IMR-90 (cell line): ENCODE results near the gene OARD1. TPM values are rescaled to one million over a fixed set of nuclear protein-coding genes. Genes with fewer than 3 reads are reported as not detected.

ENCODE experiments used
- ATAC-seq: fragments of 200-7000 bp; cut with Tn5 transposase; 2 replicates; pipeline ENCODE4 v1.9.1; 2020; ENCODE audit warnings: low read depth, mild to moderate bottlenecking, moderate library complexity
- BruUV-seq: library from RNA; stranded (reverse); fragments of 400-500 nt; replicated peaks from 2 replicates; lab custom pipeline; 2021; lab: Mats Ljungman, UMichigan
- CTCF ChIA-PET: fragments of 300-600 bp; formaldehyde crosslinking; extraction: SDS; loops from one replicate; lab custom pipeline; 2021; ENCODE audit warnings: antibody characterized with exemption; lab: Yijun Ruan, JAX
- POLR2A ChIA-PET: fragments of 300-600 bp; sonication (Branson Sonifier 250); formaldehyde crosslinking; loops from one replicate; lab custom pipeline; 2022; ENCODE audit warnings: antibody characterized with exemption; ENCODE audit not compliant: unreplicated experiment; lab: Charles Lee
- DNase-seq: peaks from one replicate; pipeline ENCODE4 v3.0.0; 2013
- H2AFZ ChIP-seq: replicated peaks from 2 replicates; pipeline ENCODE3; 2013; ENCODE audit warnings: low read length, mild to moderate bottlenecking; ENCODE audit not compliant: poor library complexity
- H2AK5ac ChIP-seq: 2 replicates; pipeline ENCODE4 v1.6.1; 2013; ENCODE audit warnings: low read depth, low read length, inconsistent platforms
- H2AK9ac ChIP-seq: replicated peaks from 2 replicates; pipeline ENCODE3; 2013; ENCODE audit warnings: mild to moderate bottlenecking, low read depth, low read length, moderate library complexity; ENCODE audit not compliant: poor library complexity
- H2BK120ac ChIP-seq: 2 replicates; pipeline ENCODE4 v1.6.1; 2013; ENCODE audit warnings: low read depth, low read length, inconsistent platforms
- H2BK15ac ChIP-seq: 3 replicates; pipeline ENCODE4 v1.6.1; 2013; ENCODE audit warnings: low read depth, low read length, inconsistent platforms
- H2BK20ac ChIP-seq: 2 replicates; pipeline ENCODE4 v1.6.1; 2013; ENCODE audit warnings: low read depth, mild to moderate bottlenecking, inconsistent platforms, low read length, moderate library complexity
- H2BK5ac ChIP-seq: 2 replicates; pipeline ENCODE4 v1.6.1; 2013; ENCODE audit warnings: mild to moderate bottlenecking, low read depth, low read length, inconsistent platforms; ENCODE audit not compliant: poor library complexity, severe bottlenecking
- H3K14ac ChIP-seq: replicated peaks from 2 replicates; pipeline ENCODE4 v1.6.1; 2013; ENCODE audit warnings: low read depth, low read length, inconsistent platforms
- H3K18ac ChIP-seq: 2 replicates; pipeline ENCODE4 v1.6.1; 2013; ENCODE audit warnings: low read depth, low read length, control low read depth
- H3K23ac ChIP-seq: 2 replicates; pipeline ENCODE4 v1.6.1; 2013; ENCODE audit warnings: low read depth, low read length, inconsistent platforms
- H3K27ac ChIP-seq: 2 replicates; pipeline ENCODE4 v1.5.1; 2013; ENCODE audit warnings: mild to moderate bottlenecking, control low read depth, low read length; ENCODE audit not compliant: insufficient read depth
- H3K27me3 ChIP-seq: 2 replicates; pipeline ENCODE4 v1.6.1; 2013; ENCODE audit warnings: low read length; ENCODE audit not compliant: control insufficient read depth, insufficient read depth
- H3K36me3 ChIP-seq: 2 replicates; pipeline ENCODE4 v1.6.1; 2013; ENCODE audit warnings: low read length, mixed read lengths; ENCODE audit not compliant: control insufficient read depth, insufficient read depth
- H3K4ac ChIP-seq: 2 replicates; pipeline ENCODE4 v1.6.1; 2013; ENCODE audit warnings: low read depth, low read length, inconsistent platforms
- H3K4me1 ChIP-seq: 2 replicates; pipeline ENCODE4 v1.6.1; 2013; ENCODE audit warnings: low read length, mixed read lengths; ENCODE audit not compliant: control insufficient read depth, insufficient read depth
- H3K4me2 ChIP-seq: 2 replicates; pipeline ENCODE4 v1.6.1; 2013; ENCODE audit warnings: low read depth, mild to moderate bottlenecking, control low read depth, low read length, moderate library complexity
- H3K4me3 ChIP-seq: 2 replicates; pipeline ENCODE4 v1.5.1; 2013; ENCODE audit warnings: low read depth, mild to moderate bottlenecking, control low read depth, low read length, moderate library complexity; ENCODE audit not compliant: insufficient read depth
- H3K56ac ChIP-seq: 2 replicates; pipeline ENCODE4 v1.6.1; 2013; ENCODE audit warnings: low read length, inconsistent platforms; ENCODE audit not compliant: insufficient read depth; ENCODE audit errors: extremely low read depth
- H3K79me1 ChIP-seq, 2 experiments: 2 replicates each; pipeline ENCODE4 v1.6.1; 2013; ENCODE audit warnings: low read length in 2 of 2, inconsistent platforms in 1 of 2, low read depth in 1 of 2
- H3K9ac ChIP-seq: 2 replicates; pipeline ENCODE4 v1.6.1; 2013; ENCODE audit warnings: low read depth, low read length, control low read depth
- H3K9me1 ChIP-seq: 2 replicates; pipeline ENCODE4 v1.6.1; 2013; ENCODE audit warnings: low read length, inconsistent platforms; ENCODE audit not compliant: insufficient read depth
- H3K9me3 ChIP-seq: 2 replicates; pipeline ENCODE4 v1.6.1; 2013; ENCODE audit warnings: low read length; ENCODE audit not compliant: control insufficient read depth, insufficient read depth
- H4K20me1 ChIP-seq: 2 replicates; pipeline ENCODE4 v1.6.1; 2013; ENCODE audit warnings: low read length, inconsistent platforms; ENCODE audit not compliant: insufficient read depth
- H4K5ac ChIP-seq: 2 replicates; pipeline ENCODE4 v1.6.1; 2013; ENCODE audit warnings: mild to moderate bottlenecking, low read depth, low read length, control low read depth
- H4K8ac ChIP-seq, 2 experiments: 2 replicates each; pipeline ENCODE4 v1.6.1; 2013; ENCODE audit warnings: low read depth in 2 of 2, low read length in 2 of 2, control low read depth in 1 of 2, inconsistent platforms in 1 of 2
- H4K91ac ChIP-seq: 2 replicates; pipeline ENCODE4 v1.6.1; 2013; ENCODE audit warnings: low read depth, low read length, inconsistent platforms; ENCODE audit not compliant: insufficient read depth
- BHLHE40 ChIP-seq: fragments of 150-350 bp; IDR thresholded peaks from 2 replicates; pipeline ENCODE4 v1.6.1; 2016; ENCODE audit warnings: mild to moderate bottlenecking, low read depth, low read length
- CEBPB ChIP-seq: IDR thresholded peaks from 2 replicates; pipeline ENCODE4 v1.6.1; 2012; ENCODE audit warnings: low read depth, low read length, improper control_type of control experiment
- CHD1 ChIP-seq: IDR thresholded peaks from 2 replicates; pipeline ENCODE4 v1.6.1; 2012; ENCODE audit warnings: low read depth, low read length, improper control_type of control experiment
- CTCF ChIP-seq: conservative IDR thresholded peaks from 2 replicates; pipeline ENCODE4 v1.5.1; 2012; ENCODE audit warnings: mild to moderate bottlenecking, low read depth, low read length, improper control_type of control experiment
- ELK1 ChIP-seq: fragments of 150-350 bp; IDR thresholded peaks from 2 replicates; pipeline ENCODE4 v1.6.1; 2016; ENCODE audit warnings: low read depth, mild to moderate bottlenecking, low read length, moderate library complexity, borderline replicate concordance
- FOS ChIP-seq: fragments of 150-350 bp; IDR thresholded peaks from 2 replicates; pipeline ENCODE4 v1.6.1; 2016; ENCODE audit warnings: low read depth, low read length
- MAFK ChIP-seq: IDR thresholded peaks from 2 replicates; pipeline ENCODE4 v1.6.1; 2012; ENCODE audit warnings: low read depth, low read length, improper control_type of control experiment
- MAZ ChIP-seq: IDR thresholded peaks from 2 replicates; pipeline ENCODE4 v1.6.1; 2012; ENCODE audit warnings: low read depth, mild to moderate bottlenecking, low read length, improper control_type of control experiment, moderate library complexity, borderline replicate concordance
- MXI1 ChIP-seq: IDR thresholded peaks from 2 replicates; pipeline ENCODE4 v1.6.1; 2012; ENCODE audit warnings: low read depth, mild to moderate bottlenecking, low read length, moderate library complexity, borderline replicate concordance
- NFE2L2 ChIP-seq: fragments of 150-350 bp; IDR thresholded peaks from 2 replicates; pipeline ENCODE4 v1.6.1; 2016; ENCODE audit warnings: low read depth, mild to moderate bottlenecking, low read length
- POLR2A ChIP-seq: IDR thresholded peaks from 2 replicates; pipeline ENCODE4 v1.6.1; 2012; ENCODE audit warnings: mild to moderate bottlenecking, low read depth, low read length
- RAD21 ChIP-seq: IDR thresholded peaks from 2 replicates; pipeline ENCODE4 v1.6.1; 2012; ENCODE audit warnings: low read length, improper control_type of control experiment
- RCOR1 ChIP-seq: IDR thresholded peaks from 2 replicates; pipeline ENCODE4 v1.6.1; 2012; ENCODE audit warnings: mild to moderate bottlenecking, low read length, improper control_type of control experiment; ENCODE audit not compliant: insufficient replicate concordance
- RFX5 ChIP-seq: IDR thresholded peaks from 2 replicates; pipeline ENCODE4 v1.8.0; 2012; ENCODE audit warnings: low read depth, mild to moderate bottlenecking, low read length, moderate library complexity
- SMC3 ChIP-seq: fragments of 150-350 bp; IDR thresholded peaks from 2 replicates; pipeline ENCODE4 v1.6.1; 2016; ENCODE audit warnings: low read depth, mild to moderate bottlenecking, antibody characterized with exemption, low read length, moderate library complexity
- USF2 ChIP-seq: fragments of 150-350 bp; IDR thresholded peaks from 2 replicates; pipeline ENCODE4 v1.6.1; 2017; ENCODE audit warnings: mild to moderate bottlenecking, antibody characterized with exemption, low read length, low read depth
- WGBS, 2 experiments: methylation state at CpG; one replicate each; pipeline versions ENCODE4 v1.1.5 to v1.1.7; 2013; ENCODE audit warnings: missing lambda C conversion rate in 2 of 2; ENCODE audit not compliant: insufficient read length in 1 of 2; ENCODE audit errors: extremely low coverage in 2 of 2; 5-methylcytosine and 5-hydroxymethylcytosine counted together
- dilution Hi-C: fragments of 300-500 bp; cut with HindIII; formaldehyde crosslinking; loops from one replicate; pipeline ENCODE4 v1.14.3; 2018; ENCODE audit warnings: low sequenced_read_pairs; ENCODE audit not compliant: unreplicated experiment
- in situ Hi-C: fragments of 300-500 bp; cut with MboI; formaldehyde crosslinking; loops from 3 replicates; pipeline ENCODE4 v1.14.3; 2019; ENCODE audit warnings: low sequenced_read_pairs, inconsistent platforms, mixed read lengths
- intact Hi-C: fragments of 100-400 bp; cut with micrococcal nuclease; formaldehyde crosslinking; loops from 2 replicates; pipeline ENCODE4 v1.10.0; 2022
- polyA plus RNA-seq, 3 experiments: library from polyadenylated mRNA; depleted of rRNA; stranded (reverse); fragments of >200 nt; gene quantifications; 2 replicates each; pipeline ENCODE4 v1.2.3, GENCODE V29; 2012; ENCODE audit warnings: low replicate concordance in 1 of 3
- total RNA-seq: library from RNA; depleted of rRNA; stranded (reverse); fragments of >200 nt; gene quantifications from 2 replicates; pipeline ENCODE4 v1.2.3, GENCODE V29; 2012

OARD1 gene
- total and polyA plus RNA-seq, 2 of the 4 experiments (the other 2 are of a cell fraction) = 2.3 to 5.5 TPM

GRCh38 chr6:41097467-41098090 is 25.4 kb upstream of the OARD1 start:
- Histone ChIP-seq H4K91ac (no peak overlapping the region), H2BK5ac (no peak overlapping the region), H3K4me2 (no peak overlapping the region), H4K5ac (no peak overlapping the region), H3K4me3 (no peak overlapping the region), H3K9ac (no peak overlapping the region), H2AK5ac (no peak overlapping the region), H3K56ac (no peak overlapping the region), H3K9me3 (no peaks in the 10 kb centered on the region), H3K79me1 (peaks cover 3 to 5% of the 10 kb centered on the region in 2 experiments), H3K9me1 (peaks cover 6% of the 10 kb centered on the region; the same call in 1 of the 2 replicates), H4K8ac (no peak overlapping the region), H2BK15ac (no peak overlapping the region), H3K36me3 (peaks cover 47% of the 10 kb centered on the region), H2BK120ac (no peak overlapping the region), H3K27ac (no peak overlapping the region; the same call in 1 of the 2 replicates), H2AK9ac (no peak overlapping the region), H3K14ac (no peak overlapping the region), H2BK20ac (no peak overlapping the region), H3K4ac (no peak overlapping the region), H3K27me3 (no peaks in the 10 kb centered on the region), H3K23ac (no peak overlapping the region), H4K20me1 (no peaks in the 10 kb centered on the region), H3K18ac (no peak overlapping the region), H2AFZ (peak overlapping the region; percentile 16), H3K4me1 (peaks cover 3% of the 10 kb centered on the region; the same call in 1 of the 2 replicates)
- dilution Hi-C loops (no loop called here), intact Hi-C loops (no loop called here), in situ Hi-C loops (loop anchor here (5.0 to 10.0 kb wide), 2 partner anchors 87 to 215 kb away; no protein-coding TSS in a partner anchor)
- POLR2A ChIA-PET = no interaction called here
- no peak for ATAC-seq
- WGBS, 2 experiments = 100% methylated on average over 1 of the region's 5 CpGs; no CpG with 5 or more reads in 1 of the 2 experiments
- CTCF ChIA-PET = no interaction called here
- no peak for TF ChIP-seq MAZ
- no peak for TF ChIP-seq SMC3
- no peak for TF ChIP-seq CHD1
- TF ChIP-seq FOS = no peak
- TF ChIP-seq MXI1 = no peak
- TF ChIP-seq USF2 = no peak
- TF ChIP-seq CEBPB = no peak
- no peak for TF ChIP-seq POLR2A
- no peak for TF ChIP-seq CTCF
- TF ChIP-seq RAD21 = no peak
- TF ChIP-seq BHLHE40 = no peak
- TF ChIP-seq MAFK = no peak
- TF ChIP-seq NFE2L2 = no peak
- no peak for TF ChIP-seq RFX5
- no peak for TF ChIP-seq ELK1
- TF ChIP-seq RCOR1 = no peak
- peak; percentile 69 for DNase-seq
- BruUV-seq = no TSS peak
